Sigmoid colon (tissue), 7 donors: Measurements from ENCODE around the gene TNFSF15. TPM values are rescaled to one million over a fixed set of nuclear protein-coding genes. Genes with fewer than 3 reads are reported as not detected.

Experiments
- DNase-seq: peaks from one replicate; pipeline ENCODE4 v3.0.0-alpha.2; 2019
- H3K27ac ChIP-seq, 4 donors: fragments of 200-600 bp; sonication (generic); one replicate each; pipeline ENCODE4 v1.5.1; 2016 to 2019; ENCODE audit warnings: mild to moderate bottlenecking in 1 of 4
- H3K27me3 ChIP-seq, 3 donors: fragments of 200-600 bp; sonication (generic); one replicate each; pipeline ENCODE4 v1.5.1; 2019; ENCODE audit warnings: mild to moderate bottlenecking in 1 of 3
- H3K36me3 ChIP-seq, 4 donors: fragments of 200-600 bp; sonication (generic); one replicate each; pipeline ENCODE4 v1.5.1; 2016 to 2019
- H3K4me1 ChIP-seq, 4 donors: fragments of 200-600 bp; sonication (generic); one replicate each; pipeline ENCODE4 v1.5.1; 2017 to 2019
- H3K4me3 ChIP-seq, 4 donors: fragments of 200-600 bp; sonication (generic); one replicate each; pipeline ENCODE4 v1.5.1; 2017 to 2019; ENCODE audit warnings: mild to moderate bottlenecking in 2 of 4, moderate library complexity in 1 of 4
- H3K9me3 ChIP-seq, 4 donors: fragments of 200-600 bp in 3 of 4; sonication (generic) in 3 of 4; one replicate each; pipeline versions ENCODE4 v1.5.1 to v1.6.1; 2013 to 2019
- EP300 ChIP-seq, 4 donors: sonication (generic); formaldehyde crosslinking; IDR thresholded peaks; one replicate each; pipeline ENCODE4 v1.6.1; 2017; ENCODE audit warnings: antibody characterized with exemption in 4 of 4
- POLR2A ChIP-seq, 2 donors: fragments of 450-650 bp; IDR thresholded peaks; one replicate each; pipeline ENCODE4 v1.6.1; 2016; ENCODE audit warnings: antibody characterized with exemption in 2 of 2, mild to moderate bottlenecking in 2 of 2, moderate library complexity in 2 of 2
- POLR2AphosphoS5 ChIP-seq, 4 donors: sonication (generic); formaldehyde crosslinking; IDR thresholded peaks; one replicate each; pipeline ENCODE4 v1.6.1; 2017; ENCODE audit warnings: antibody characterized with exemption in 4 of 4
- WGBS, 2 donors: extraction: QIAGEN DNeasy Blood & Tissue Kit; methylation state at CpG; one replicate each; pipeline ENCODE4 v1.1.7; 2013; 5-methylcytosine and 5-hydroxymethylcytosine counted together
- intact Hi-C: fragments of 100-400 bp; cut with DNase I; formaldehyde crosslinking; loops from one replicate; pipeline ENCODE4 v1.15.1; 2023
- polyA plus RNA-seq, 3 donors: library from polyadenylated mRNA; stranded (reverse); fragments of 200-250 nt; gene quantifications; one replicate each; pipeline ENCODE4 v1.2.3, GENCODE V29; 2013
- total RNA-seq, 4 donors: library from RNA; depleted of rRNA; stranded (reverse); fragments of >200 nt; gene quantifications; one replicate each; pipeline ENCODE4 v1.1.0, GENCODE V29; 2016
- TF ChIP-seq, protein P1 (sequence below), 4 experiments: fragments of 450-650 bp in 3 of 4; fragments of 200-600 bp in 1 of 4; IDR thresholded peaks; one replicate each; pipeline ENCODE4 v1.5.1; 2016 to 2019; ENCODE audit warnings: antibody characterized with exemption in 4 of 4, mild to moderate bottlenecking in 3 of 4, moderate library complexity in 2 of 4
- donor health status: healthy with polysubstance abuse.
- donor health status: Bipolar disorder and iron deficiency.
- donor health status: healthy.

The TNFSF15 gene
- total RNA-seq: 10 to 100 TPM in 2 of 4 donors, 1 to 10 TPM in 2; 2.3 to 13.2 (median 10.1) TPM
- polyA plus RNA-seq: 1 to 10 TPM in 1 of 3 donors, under 1 TPM in 2; 0.60 to 1.5 (median 0.92) TPM

DNA sequence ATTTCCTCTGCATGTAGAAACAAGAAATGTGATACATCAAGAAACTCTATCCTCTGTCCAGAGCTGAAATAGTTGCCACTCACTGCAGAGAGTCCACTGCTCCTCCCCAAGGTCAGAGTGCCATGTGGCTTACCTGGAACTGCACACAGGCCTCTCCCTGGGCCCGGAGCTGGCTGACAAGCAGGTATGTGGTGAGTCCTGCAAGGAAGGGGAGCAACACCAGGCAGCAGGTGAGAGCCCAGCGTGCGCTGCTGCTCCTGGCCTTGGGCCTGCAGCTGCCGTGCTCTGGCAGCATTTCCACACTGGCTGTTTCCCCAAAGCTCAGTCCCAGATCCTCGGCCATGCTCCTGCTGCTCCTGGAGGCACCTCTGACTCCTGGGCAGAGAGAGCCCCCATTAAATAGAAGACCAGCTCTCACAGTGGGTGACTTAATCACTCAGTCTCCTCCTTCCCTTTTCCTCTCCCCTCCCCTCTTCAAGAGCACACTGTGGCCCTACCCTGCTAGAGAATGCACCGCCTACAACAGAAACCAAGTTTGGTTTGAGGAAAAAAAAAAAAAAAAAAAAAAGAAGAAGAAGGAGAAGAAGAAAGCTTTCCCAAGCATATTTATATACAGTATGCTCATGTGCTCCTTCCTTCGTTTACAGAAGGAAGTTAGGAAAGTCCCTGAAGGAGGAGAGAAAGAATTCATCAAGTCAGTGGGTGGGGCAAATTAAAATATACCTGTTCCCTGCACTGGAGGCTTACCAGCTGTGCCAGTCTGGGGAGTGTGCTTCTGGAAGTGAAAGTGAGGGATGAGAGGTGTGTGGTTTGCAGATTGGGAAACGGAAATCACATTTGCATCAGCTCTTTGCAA, at the start of gene TNFSF15:
Gene TNFSF15, minus strand, starts transcription at position 370 of the 856 bp plus-strand sequence. Its CDS starts 27 bp downstream, at position 343.
- Histone ChIP-seq H3K9me3 (no peaks in the 10 kb centered on the region), H3K4me3 (peak within 1 kb of the TSS in 3 of 4 donors; percentile 13 to 33 (median 28)), H3K27ac (peak within 1 kb of the TSS in 3 of 4 donors; percentile 25 to 42 (median 25)), H3K27me3 (no peaks in the 10 kb centered on the region), H3K4me1 (peaks cover 0 to 16% (median 12%) of the 10 kb centered on the region in 4 donors), H3K36me3 (no peaks in the 10 kb centered on the region)
- TF ChIP-seq, protein P1, sequence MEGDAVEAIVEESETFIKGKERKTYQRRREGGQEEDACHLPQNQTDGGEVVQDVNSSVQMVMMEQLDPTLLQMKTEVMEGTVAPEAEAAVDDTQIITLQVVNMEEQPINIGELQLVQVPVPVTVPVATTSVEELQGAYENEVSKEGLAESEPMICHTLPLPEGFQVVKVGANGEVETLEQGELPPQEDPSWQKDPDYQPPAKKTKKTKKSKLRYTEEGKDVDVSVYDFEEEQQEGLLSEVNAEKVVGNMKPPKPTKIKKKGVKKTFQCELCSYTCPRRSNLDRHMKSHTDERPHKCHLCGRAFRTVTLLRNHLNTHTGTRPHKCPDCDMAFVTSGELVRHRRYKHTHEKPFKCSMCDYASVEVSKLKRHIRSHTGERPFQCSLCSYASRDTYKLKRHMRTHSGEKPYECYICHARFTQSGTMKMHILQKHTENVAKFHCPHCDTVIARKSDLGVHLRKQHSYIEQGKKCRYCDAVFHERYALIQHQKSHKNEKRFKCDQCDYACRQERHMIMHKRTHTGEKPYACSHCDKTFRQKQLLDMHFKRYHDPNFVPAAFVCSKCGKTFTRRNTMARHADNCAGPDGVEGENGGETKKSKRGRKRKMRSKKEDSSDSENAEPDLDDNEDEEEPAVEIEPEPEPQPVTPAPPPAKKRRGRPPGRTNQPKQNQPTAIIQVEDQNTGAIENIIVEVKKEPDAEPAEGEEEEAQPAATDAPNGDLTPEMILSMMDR (IDR thresholded peaks at IDR 0.05): no peak
- TF ChIP-seq POLR2AphosphoS5 (IDR thresholded peaks at IDR 0.05) (no peak), EP300 (IDR thresholded peaks at IDR 0.05) (no peak), POLR2A (IDR thresholded peaks at IDR 0.05) (no peak)
- intact Hi-C loops: loop anchor here (5.0 kb wide), 1 partner anchor 51 kb away; no protein-coding TSS in a partner anchor
- peak; percentile 63 for DNase-seq
- 3 to 28% methylated on average over 8 of the region's 8 CpGs for WGBS, 2 donors

DNA sequence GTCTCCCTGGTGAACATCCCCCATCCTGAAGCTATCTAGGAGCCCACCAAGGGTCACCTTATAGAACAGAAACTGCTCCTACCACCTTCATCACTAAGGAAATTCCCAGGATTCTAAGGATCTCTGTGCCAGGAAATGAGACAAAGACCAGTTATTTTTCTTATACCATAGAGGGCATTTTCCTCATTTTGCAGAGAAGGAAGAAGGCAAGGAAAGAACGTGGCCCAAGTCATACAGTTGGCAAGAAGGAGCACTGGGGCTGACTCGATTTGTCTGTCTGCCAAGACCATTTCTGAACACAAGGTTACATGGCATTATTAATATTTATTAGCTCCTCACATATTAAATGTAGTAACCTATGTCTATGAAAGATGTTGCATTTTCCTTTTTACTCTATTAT, 49.6 kb upstream of the TNFSF15 start:
- intact Hi-C loops: loop anchor here (5.0 kb wide), 1 partner anchor 48 kb away; the partner anchor contains the start of gene TNFSF15
- no peak overlapping the region for H3K4me3 ChIP-seq
- H3K4me1 ChIP-seq: peaks cover 0 to 29% (median 17%) of the 10 kb centered on the region in 4 donors
- H3K36me3 ChIP-seq: no peaks in the 10 kb centered on the region
- H3K27me3 ChIP-seq: no peaks in the 10 kb centered on the region
- H3K9me3 ChIP-seq: no peaks in the 10 kb centered on the region
- H3K27ac ChIP-seq: peak overlapping the region in 1 of 4 donors; percentile 23
- TF ChIP-seq POLR2A (IDR thresholded peaks at IDR 0.05) (no peak), EP300 (IDR thresholded peaks at IDR 0.05) (no peak), POLR2AphosphoS5 (IDR thresholded peaks at IDR 0.05) (no peak)
- TF ChIP-seq, protein P1 (IDR thresholded peaks at IDR 0.05): no peak
- no peak for DNase-seq
- WGBS, 2 donors: 81 to 82% methylated on average over 2 of the region's 2 CpGs

DNA sequence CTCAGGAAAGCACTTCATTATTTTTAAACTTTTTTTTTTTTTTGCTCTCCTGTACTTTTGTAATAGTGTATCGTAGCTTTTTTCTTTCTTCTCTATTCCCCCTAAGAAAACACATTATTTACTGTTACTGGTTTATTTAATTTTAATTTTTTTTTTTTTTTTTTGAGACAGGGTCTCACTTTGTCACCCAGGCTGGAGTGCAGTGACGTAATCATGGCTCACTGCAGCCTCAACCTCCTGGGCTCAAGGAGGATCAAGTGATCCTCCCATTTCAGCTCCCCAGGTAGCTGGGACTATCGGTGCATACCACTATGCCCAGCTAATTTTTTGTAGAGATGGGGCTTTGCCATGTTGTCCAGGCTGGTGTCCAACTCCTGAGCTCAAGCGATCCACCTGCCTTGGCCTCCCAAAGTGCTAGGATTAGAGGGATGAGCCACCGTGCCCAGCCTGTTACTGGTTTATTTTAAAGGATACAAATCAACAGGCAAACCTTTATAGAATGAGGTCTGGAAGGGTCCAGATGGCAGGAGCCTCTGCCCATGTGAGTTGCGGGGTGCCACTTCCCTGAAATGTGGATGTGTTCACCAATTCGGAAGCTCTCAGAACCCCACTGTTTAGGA, 49.0 kb upstream of the TNFSF15 start:
- Histone ChIP-seq H3K27me3 (no peaks in the 10 kb centered on the region), H3K4me3 (no peak overlapping the region), H3K27ac (peak overlapping the region in 1 of 4 donors; percentile 23), H3K4me1 (peaks cover 0 to 29% (median 17%) of the 10 kb centered on the region in 4 donors), H3K36me3 (no peaks in the 10 kb centered on the region), H3K9me3 (no peaks in the 10 kb centered on the region)
- WGBS, 2 donors: 92 to 96% methylated on average over 7 of the region's 7 CpGs
- DNase-seq: no peak
- TF ChIP-seq POLR2AphosphoS5 (IDR thresholded peaks at IDR 0.05): no peak
- TF ChIP-seq, protein P1 (IDR thresholded peaks at IDR 0.05): no peak
- TF ChIP-seq EP300 (IDR thresholded peaks at IDR 0.05): no peak
- TF ChIP-seq POLR2A (IDR thresholded peaks at IDR 0.05): no peak
- intact Hi-C loops: loop anchor here (5.0 kb wide), 1 partner anchor 48 kb away; the partner anchor contains the start of gene TNFSF15

DNA sequence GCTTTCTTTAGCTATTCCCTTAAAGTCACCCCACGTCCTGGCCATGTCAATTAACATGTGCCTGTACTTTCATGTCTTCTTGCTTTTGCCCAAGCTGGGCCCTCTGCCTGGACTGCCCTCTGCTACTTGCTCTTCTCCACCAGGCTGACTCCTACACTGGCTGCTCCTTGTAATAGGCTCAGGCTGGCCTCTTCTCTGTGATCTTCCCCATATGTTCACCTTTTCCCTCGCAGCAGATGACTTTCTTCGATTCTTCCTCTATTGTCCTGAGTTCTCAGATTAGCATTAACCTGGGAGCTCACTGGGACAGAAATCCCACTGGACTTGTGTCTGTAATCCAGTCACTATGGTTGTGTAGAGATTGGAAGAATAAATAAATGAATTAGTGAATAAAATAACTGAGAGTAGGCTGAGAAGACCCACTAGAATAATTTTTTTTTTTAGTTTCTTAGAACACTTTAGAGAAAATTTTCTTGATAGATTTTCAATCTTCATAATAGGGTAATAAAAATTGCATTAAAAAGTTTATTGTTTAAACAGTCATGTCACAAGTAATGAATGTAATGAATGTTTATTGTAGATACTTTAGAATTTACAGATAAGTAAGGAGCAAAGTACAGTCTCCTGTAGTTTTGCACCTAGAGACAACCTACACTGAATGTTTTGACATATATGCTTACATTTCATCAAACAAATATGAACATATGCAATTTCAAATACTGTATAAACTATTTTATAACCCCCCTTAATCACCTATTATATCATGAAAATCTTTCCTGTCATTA, 47.4 kb upstream of the TNFSF15 start:
- Histone ChIP-seq H3K9me3 (no peaks in the 10 kb centered on the region), H3K27ac (peak overlapping the region in 1 of 4 donors; percentile 46), H3K36me3 (no peaks in the 10 kb centered on the region), H3K4me3 (no peak overlapping the region), H3K27me3 (no peaks in the 10 kb centered on the region), H3K4me1 (peaks cover 0 to 29% (median 17%) of the 10 kb centered on the region in 4 donors)
- intact Hi-C loops: no loop called here
- DNase-seq: no peak
- WGBS, 2 donors: 23 to 74% methylated on average over 3 of the region's 3 CpGs
- no peak for TF ChIP-seq EP300 (IDR thresholded peaks at IDR 0.05)
- no peak for TF ChIP-seq POLR2AphosphoS5 (IDR thresholded peaks at IDR 0.05)
- TF ChIP-seq, protein P1 (IDR thresholded peaks at IDR 0.05): no peak
- TF ChIP-seq POLR2A (IDR thresholded peaks at IDR 0.05): no peak
